ENCODE measurements around the gene MCIDAS. TPM values are rescaled to one million over a fixed set of nuclear protein-coding genes. Genes with fewer than 3 reads are reported as not detected.

MCIDAS gene
- total and polyA plus RNA-seq, 10 of the 15 experiments (the other 5 are each of a cell fraction or from before 2014, with no cell fraction given), result not detected

- CTCF ChIA-PET, result no interaction called here
Observed at GRCh38 chr5:55180016-55180415, 47.1 kb downstream of the MCIDAS start.

More at GRCh38 chr5:55180016-55180415, 47.1 kb downstream of the MCIDAS start:
- ATAC-seq (no peak), DNase-seq (ENCODE audit: low read depth, low spot score) (no peak), FAIRE-seq (no peak)
- no peaks in the 10 kb centered on the region for H3K36me3 ChIP-seq (ENCODE audit: control insufficient read depth in 2 of 2, insufficient read depth in 2 of 2, low read length in 1 of 2)
- TF ChIP-seq MTA2 (IDR thresholded peaks at IDR 0.05; ENCODE audit: low read depth), result no peak
- no peak for TF ChIP-seq DPF2 (IDR thresholded peaks at IDR 0.05)
- TF ChIP-seq SUPT20H (IDR thresholded peaks at IDR 0.05; ENCODE audit: borderline replicate concordance, control insufficient read depth, low read depth, low read length), result no peak
- no peak for TF ChIP-seq TCF12 (IDR thresholded peaks at IDR 0.05; ENCODE audit: low read depth, low read length)
- no peak for TF ChIP-seq ZNF622 (IDR thresholded peaks at IDR 0.05)
- no peak for TF ChIP-seq RELB (IDR thresholded peaks at IDR 0.05; ENCODE audit: low read depth)
- no peak for TF ChIP-seq ZBED1 (IDR thresholded peaks at IDR 0.05; ENCODE audit: borderline replicate concordance)
- no peak for TF ChIP-seq EZH2 (IDR thresholded peaks at IDR 0.05; ENCODE audit: borderline replicate concordance, control insufficient read depth, low read depth, low read length)
- TF ChIP-seq SMAD1 (IDR thresholded peaks at IDR 0.05; ENCODE audit: low read depth, partially characterized antibody), result no peak
- TF ChIP-seq SMARCA5 (IDR thresholded peaks at IDR 0.05), result no peak
- TF ChIP-seq NRF1 (conservative IDR thresholded peaks at IDR 0.05; ENCODE audit: low read depth, low read length), result no peak
- TF ChIP-seq ZNF592 (IDR thresholded peaks at IDR 0.05), result no peak
- TF ChIP-seq SPI1 (IDR thresholded peaks at IDR 0.05; ENCODE audit: borderline replicate concordance, insufficient read depth, low read depth, low read length), result no peak
- TF ChIP-seq, protein P1, sequence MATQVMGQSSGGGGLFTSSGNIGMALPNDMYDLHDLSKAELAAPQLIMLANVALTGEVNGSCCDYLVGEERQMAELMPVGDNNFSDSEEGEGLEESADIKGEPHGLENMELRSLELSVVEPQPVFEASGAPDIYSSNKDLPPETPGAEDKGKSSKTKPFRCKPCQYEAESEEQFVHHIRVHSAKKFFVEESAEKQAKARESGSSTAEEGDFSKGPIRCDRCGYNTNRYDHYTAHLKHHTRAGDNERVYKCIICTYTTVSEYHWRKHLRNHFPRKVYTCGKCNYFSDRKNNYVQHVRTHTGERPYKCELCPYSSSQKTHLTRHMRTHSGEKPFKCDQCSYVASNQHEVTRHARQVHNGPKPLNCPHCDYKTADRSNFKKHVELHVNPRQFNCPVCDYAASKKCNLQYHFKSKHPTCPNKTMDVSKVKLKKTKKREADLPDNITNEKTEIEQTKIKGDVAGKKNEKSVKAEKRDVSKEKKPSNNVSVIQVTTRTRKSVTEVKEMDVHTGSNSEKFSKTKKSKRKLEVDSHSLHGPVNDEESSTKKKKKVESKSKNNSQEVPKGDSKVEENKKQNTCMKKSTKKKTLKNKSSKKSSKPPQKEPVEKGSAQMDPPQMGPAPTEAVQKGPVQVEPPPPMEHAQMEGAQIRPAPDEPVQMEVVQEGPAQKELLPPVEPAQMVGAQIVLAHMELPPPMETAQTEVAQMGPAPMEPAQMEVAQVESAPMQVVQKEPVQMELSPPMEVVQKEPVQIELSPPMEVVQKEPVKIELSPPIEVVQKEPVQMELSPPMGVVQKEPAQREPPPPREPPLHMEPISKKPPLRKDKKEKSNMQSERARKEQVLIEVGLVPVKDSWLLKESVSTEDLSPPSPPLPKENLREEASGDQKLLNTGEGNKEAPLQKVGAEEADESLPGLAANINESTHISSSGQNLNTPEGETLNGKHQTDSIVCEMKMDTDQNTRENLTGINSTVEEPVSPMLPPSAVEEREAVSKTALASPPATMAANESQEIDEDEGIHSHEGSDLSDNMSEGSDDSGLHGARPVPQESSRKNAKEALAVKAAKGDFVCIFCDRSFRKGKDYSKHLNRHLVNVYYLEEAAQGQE (IDR thresholded peaks at IDR 0.05; ENCODE audit: low read depth, low read length), result no peak
- RAD21 ChIA-PET (ENCODE audit: unreplicated experiment), result no interaction called here
- H3K9ac ChIP-seq (ENCODE audit: control insufficient read depth, insufficient read depth, low read length), result no peak overlapping the region
- no peak overlapping the region for H3K4me2 ChIP-seq (ENCODE audit: control insufficient read depth, insufficient read depth)
- peaks cover 3% of the 10 kb centered on the region; the same call in 1 of the 2 replicates for H3K4me1 ChIP-seq (ENCODE audit: control insufficient read depth, insufficient read depth, low read length)
- 4% methylated on average over 1 of the region's 1 CpG for WGBS (ENCODE audit: insufficient coverage, insufficient replicate concordance, low lambda C conversion rate, missing lambda C conversion rate)
- POLR2A ChIA-PET, result no interaction called here
- H2AFZ ChIP-seq (ENCODE audit: control insufficient read depth, low read depth, low read length), result no peak overlapping the region
- H3K27me3 ChIP-seq (replicated peaks in 1 of 2; ENCODE audit: control insufficient read depth in 2 of 2, insufficient read depth in 2 of 2, low read length in 1 of 2), result peaks cover 0 to 11% of the 10 kb centered on the region in 2 experiments; a peak in 3 of 4 replicates
- intact Hi-C loops (cut with micrococcal nuclease; ENCODE audit: unreplicated experiment), result no loop called here
- no peak overlapping the region for H3K4me3 ChIP-seq
- BruUV-seq (replicated peaks), result no TSS peak
- H3K79me2 ChIP-seq (ENCODE audit: control insufficient read depth, insufficient read depth, low read length), result no peaks in the 10 kb centered on the region
- no peaks in the 10 kb centered on the region for H4K20me1 ChIP-seq (ENCODE audit: control insufficient read depth, insufficient read depth)
- in situ Hi-C loops (cut with MboI), result no loop called here
- SMC1A ChIA-PET (ENCODE audit: uncharacterized antibody, unreplicated experiment), result no interaction called here
- no peaks in the 10 kb centered on the region; the same call in 2 of the 3 replicates for H3K9me3 ChIP-seq (replicated peaks; ENCODE audit: control insufficient read depth, insufficient read depth, low read length)
- H3K27ac ChIP-seq (ENCODE audit: control insufficient read depth, insufficient read depth), result no peak overlapping the region
